ENCODE measurements around the gene PAK4. TPM values are rescaled to one million over a fixed set of nuclear protein-coding genes. Genes with fewer than 3 reads are reported as not detected.
A peak's percentile ranks its signal among the peaks of the same experiment; 100 is the strongest.

Gene PAK4
- total and polyA plus RNA-seq, 9 of the 15 experiments (the other 6 are each of a cell fraction or from before 2014, with no cell fraction given) = 0.21 to 33.5 (median 5.8) TPM

DNA sequence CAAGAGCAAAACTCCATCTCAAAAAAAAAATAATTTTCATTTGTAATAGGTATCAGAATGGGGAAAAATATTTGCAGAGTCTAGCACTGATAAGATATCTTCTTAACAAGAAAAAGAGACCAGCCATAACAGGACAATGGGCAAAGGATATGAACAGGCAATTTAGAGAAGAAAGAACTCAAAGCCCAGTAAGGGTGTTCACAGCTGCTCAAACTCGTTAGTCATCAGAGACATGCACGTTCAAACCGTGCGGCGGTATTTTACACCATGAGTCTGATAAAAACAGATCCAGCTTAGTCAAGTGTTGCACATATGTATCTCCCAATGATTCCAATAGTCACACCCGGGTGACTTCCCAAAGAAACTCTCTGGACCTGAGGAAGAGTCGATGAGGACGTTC is 57.5 kb downstream of the PAK4 start (continued):
- TF ChIP-seq, protein P1, sequence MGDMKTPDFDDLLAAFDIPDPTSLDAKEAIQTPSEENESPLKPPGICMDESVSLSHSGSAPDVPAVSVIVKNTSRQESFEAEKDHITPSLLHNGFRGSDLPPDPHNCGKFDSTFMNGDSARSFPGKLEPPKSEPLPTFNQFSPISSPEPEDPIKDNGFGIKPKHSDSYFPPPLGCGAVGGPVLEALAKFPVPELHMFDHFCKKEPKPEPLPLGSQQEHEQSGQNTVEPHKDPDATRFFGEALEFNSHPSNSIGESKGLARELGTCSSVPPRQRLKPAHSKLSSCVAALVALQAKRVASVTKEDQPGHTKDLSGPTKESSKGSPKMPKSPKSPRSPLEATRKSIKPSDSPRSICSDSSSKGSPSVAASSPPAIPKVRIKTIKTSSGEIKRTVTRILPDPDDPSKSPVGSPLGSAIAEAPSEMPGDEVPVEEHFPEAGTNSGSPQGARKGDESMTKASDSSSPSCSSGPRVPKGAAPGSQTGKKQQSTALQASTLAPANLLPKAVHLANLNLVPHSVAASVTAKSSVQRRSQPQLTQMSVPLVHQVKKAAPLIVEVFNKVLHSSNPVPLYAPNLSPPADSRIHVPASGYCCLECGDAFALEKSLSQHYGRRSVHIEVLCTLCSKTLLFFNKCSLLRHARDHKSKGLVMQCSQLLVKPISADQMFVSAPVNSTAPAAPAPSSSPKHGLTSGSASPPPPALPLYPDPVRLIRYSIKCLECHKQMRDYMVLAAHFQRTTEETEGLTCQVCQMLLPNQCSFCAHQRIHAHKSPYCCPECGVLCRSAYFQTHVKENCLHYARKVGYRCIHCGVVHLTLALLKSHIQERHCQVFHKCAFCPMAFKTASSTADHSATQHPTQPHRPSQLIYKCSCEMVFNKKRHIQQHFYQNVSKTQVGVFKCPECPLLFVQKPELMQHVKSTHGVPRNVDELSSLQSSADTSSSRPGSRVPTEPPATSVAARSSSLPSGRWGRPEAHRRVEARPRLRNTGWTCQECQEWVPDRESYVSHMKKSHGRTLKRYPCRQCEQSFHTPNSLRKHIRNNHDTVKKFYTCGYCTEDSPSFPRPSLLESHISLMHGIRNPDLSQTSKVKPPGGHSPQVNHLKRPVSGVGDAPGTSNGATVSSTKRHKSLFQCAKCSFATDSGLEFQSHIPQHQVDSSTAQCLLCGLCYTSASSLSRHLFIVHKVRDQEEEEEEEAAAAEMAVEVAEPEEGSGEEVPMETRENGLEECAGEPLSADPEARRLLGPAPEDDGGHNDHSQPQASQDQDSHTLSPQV (IDR thresholded peaks at IDR 0.05) = no peak
- TF ChIP-seq NUFIP1 (IDR thresholded peaks at IDR 0.05; ENCODE audit: partially characterized antibody) = no peak
- no peak for TF ChIP-seq KAT2B (IDR thresholded peaks at IDR 0.05; ENCODE audit: low read depth, low read length)
- TF ChIP-seq GTF2E2 (tag; IDR thresholded peaks at IDR 0.05) = no peak
- TF ChIP-seq SMAD3 (CRISPR knock-in tag; conservative IDR thresholded peaks at IDR 0.05) = no peak
- TF ChIP-seq PTTG1 (tag; IDR thresholded peaks at IDR 0.05; ENCODE audit: low read depth) = no peak
- peak; percentile 14; the same call in 1 of the 2 replicates for TF ChIP-seq FOSL1 (tag; conservative IDR thresholded peaks at IDR 0.05)
- peak in 1 of 2 experiments; percentile 70; a peak in 1 of 3 replicates for TF ChIP-seq CBX3 (IDR thresholded peaks at IDR 0.05; ENCODE audit: borderline replicate concordance in 1 of 2, low read length in 2 of 2)
- TF ChIP-seq SP1 (CRISPR knock-in tag; IDR thresholded peaks at IDR 0.05) = no peak
- TF ChIP-seq SFPQ (IDR thresholded peaks at IDR 0.05; ENCODE audit: low read depth, low read length) = no peak
- TF ChIP-seq SMARCB1 (IDR thresholded peaks at IDR 0.05; ENCODE audit: insufficient read length, low read depth) = no peak
- TF ChIP-seq POLR2AphosphoS5 (IDR thresholded peaks at IDR 0.05; ENCODE audit: control insufficient read depth, insufficient read depth, low read depth, low read length) = no peak
- TF ChIP-seq DDX20 (tag; IDR thresholded peaks at IDR 0.05; ENCODE audit: low read depth) = no peak
- no peak for TF ChIP-seq YBX1 (IDR thresholded peaks at IDR 0.05)
- peak; percentile 71; the same call in 1 of the 2 replicates for TF ChIP-seq TRIM28 (IDR thresholded peaks at IDR 0.05)
- TF ChIP-seq TRIM24 (IDR thresholded peaks at IDR 0.05) = peak in 1 of 2 experiments; percentile 65; a peak in 1 of 4 replicates
- TF ChIP-seq NFE2 (IDR thresholded peaks at IDR 0.05; ENCODE audit: low read depth) = 0 out of 2 replicates have a peak, but pooled peaks have one; percentile 3
- TF ChIP-seq GMEB1 (CRISPR knock-in tag; IDR thresholded peaks at IDR 0.05) = no peak
- peak; percentile 20 for TF ChIP-seq MEIS2 (IDR thresholded peaks at IDR 0.05; ENCODE audit: partially characterized antibody)
- peak; percentile 28 for TF ChIP-seq CBFA2T3 (IDR thresholded peaks at IDR 0.05)
- TF ChIP-seq SRSF3 (IDR thresholded peaks at IDR 0.05; ENCODE audit: insufficient read depth, low read length) = no peak
- TF ChIP-seq ZNF764 (CRISPR knock-in tag; IDR thresholded peaks at IDR 0.05; ENCODE audit: low read depth) = no peak
- TF ChIP-seq ZNF436 (CRISPR knock-in tag; IDR thresholded peaks at IDR 0.05) = no peak
- no peak for TF ChIP-seq HIVEP1 (CRISPR knock-in tag; IDR thresholded peaks at IDR 0.05)
